Measurements from ENCODE around the gene FBXO2. TPM values are rescaled to one million over a fixed set of nuclear protein-coding genes. Genes with fewer than 3 reads are reported as not detected.

FBXO2 gene
- total RNA-seq, 2 experiments from 2014 or later = 3.2 to 3.7 TPM

DNA sequence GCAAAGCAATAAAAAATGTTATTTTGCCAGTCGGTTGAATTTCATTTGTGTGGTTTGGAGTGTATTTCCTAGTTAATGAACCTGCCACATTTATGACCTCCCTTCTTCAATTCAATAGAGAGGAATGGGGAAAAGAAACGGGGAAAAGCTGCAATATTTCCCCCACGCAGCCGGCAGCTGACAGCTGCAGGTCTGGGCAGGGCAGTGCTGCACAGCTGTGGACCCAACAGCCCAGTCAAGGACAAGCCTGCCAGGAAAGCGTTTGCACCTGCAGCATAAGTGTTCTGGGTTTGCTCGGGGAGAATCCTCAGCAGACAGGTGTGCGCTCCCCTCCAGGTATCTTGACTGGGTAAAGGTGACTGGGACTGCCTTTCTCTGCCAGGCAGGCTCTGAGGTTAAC lies 53.4 kb downstream of the FBXO2 start:
- TF ChIP-seq, protein P1, sequence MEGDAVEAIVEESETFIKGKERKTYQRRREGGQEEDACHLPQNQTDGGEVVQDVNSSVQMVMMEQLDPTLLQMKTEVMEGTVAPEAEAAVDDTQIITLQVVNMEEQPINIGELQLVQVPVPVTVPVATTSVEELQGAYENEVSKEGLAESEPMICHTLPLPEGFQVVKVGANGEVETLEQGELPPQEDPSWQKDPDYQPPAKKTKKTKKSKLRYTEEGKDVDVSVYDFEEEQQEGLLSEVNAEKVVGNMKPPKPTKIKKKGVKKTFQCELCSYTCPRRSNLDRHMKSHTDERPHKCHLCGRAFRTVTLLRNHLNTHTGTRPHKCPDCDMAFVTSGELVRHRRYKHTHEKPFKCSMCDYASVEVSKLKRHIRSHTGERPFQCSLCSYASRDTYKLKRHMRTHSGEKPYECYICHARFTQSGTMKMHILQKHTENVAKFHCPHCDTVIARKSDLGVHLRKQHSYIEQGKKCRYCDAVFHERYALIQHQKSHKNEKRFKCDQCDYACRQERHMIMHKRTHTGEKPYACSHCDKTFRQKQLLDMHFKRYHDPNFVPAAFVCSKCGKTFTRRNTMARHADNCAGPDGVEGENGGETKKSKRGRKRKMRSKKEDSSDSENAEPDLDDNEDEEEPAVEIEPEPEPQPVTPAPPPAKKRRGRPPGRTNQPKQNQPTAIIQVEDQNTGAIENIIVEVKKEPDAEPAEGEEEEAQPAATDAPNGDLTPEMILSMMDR (IDR thresholded peaks at IDR 0.05) = no peak
- POLR2A ChIA-PET = no interaction called here
- CTCF ChIA-PET = no interaction called here
- peaks cover 4 to 7% of the 10 kb centered on the region in 2 experiments for H3K27me3 ChIP-seq (ENCODE audit: control insufficient read depth in 1 of 2, insufficient read depth in 2 of 2, low read length in 2 of 2)
- intact Hi-C loops (cut with DNase I, micrococcal nuclease) = no loop called here
- no peaks in the 10 kb centered on the region for H3K9me3 Mint-ChIP-seq
- H3K27me3 Mint-ChIP-seq = peaks cover 17% of the 10 kb centered on the region
- no peaks in the 10 kb centered on the region for H3K9me3 ChIP-seq (ENCODE audit: control insufficient read depth in 1 of 2, insufficient read depth in 1 of 2, low read length in 2 of 2)
- no peaks in the 10 kb centered on the region for H3K36me3 ChIP-seq (ENCODE audit: insufficient read depth, low read length)
- H3K4me1 Mint-ChIP-seq (ENCODE audit: low read depth) = no peaks in the 10 kb centered on the region
- H3K27ac Mint-ChIP-seq = no peak overlapping the region
- H3K27ac ChIP-seq (ENCODE audit: low read depth in 1 of 2, low read length in 2 of 2) = no peak overlapping the region
- ATAC-seq (ENCODE audit: poor library complexity) (no peak), DNase-seq (no peak)
- H3K4me3 Mint-ChIP-seq = no peak overlapping the region
- no peak overlapping the region for H3K4me3 ChIP-seq (ENCODE audit: low read length)
- H3K4me1 ChIP-seq (ENCODE audit: insufficient read depth, low read length) = no peaks in the 10 kb centered on the region
- H3K36me3 Mint-ChIP-seq (ENCODE audit: low read depth) = no peaks in the 10 kb centered on the region

GRCh38 chr1:11599891-11600576 lies 54.2 kb downstream of the FBXO2 start:
- H3K27ac Mint-ChIP-seq = no peak overlapping the region
- no peak overlapping the region for H3K27ac ChIP-seq (ENCODE audit: low read depth in 1 of 2, low read length in 2 of 2)
- POLR2A ChIA-PET = no interaction called here
- no peaks in the 10 kb centered on the region for H3K9me3 ChIP-seq (ENCODE audit: control insufficient read depth in 1 of 2, insufficient read depth in 1 of 2, low read length in 2 of 2)
- H3K4me3 Mint-ChIP-seq = no peak overlapping the region
- ATAC-seq (ENCODE audit: poor library complexity) (no peak), DNase-seq (no peak)
- CTCF ChIA-PET = no interaction called here
- peaks cover 4 to 7% of the 10 kb centered on the region in 2 experiments for H3K27me3 ChIP-seq (ENCODE audit: control insufficient read depth in 1 of 2, insufficient read depth in 2 of 2, low read length in 2 of 2)
- H3K36me3 ChIP-seq (ENCODE audit: insufficient read depth, low read length) = no peaks in the 10 kb centered on the region
- H3K4me1 ChIP-seq (ENCODE audit: insufficient read depth, low read length) = no peaks in the 10 kb centered on the region
- H3K4me1 Mint-ChIP-seq (ENCODE audit: low read depth) = no peaks in the 10 kb centered on the region
- H3K4me3 ChIP-seq (ENCODE audit: low read length) = no peak overlapping the region
- H3K9me3 Mint-ChIP-seq = no peaks in the 10 kb centered on the region
- TF ChIP-seq, protein P1 (IDR thresholded peaks at IDR 0.05) = no peak
- intact Hi-C loops (cut with DNase I, micrococcal nuclease) = no loop called here
- no peaks in the 10 kb centered on the region for H3K36me3 Mint-ChIP-seq (ENCODE audit: low read depth)
- H3K27me3 Mint-ChIP-seq = peaks cover 17% of the 10 kb centered on the region

GRCh38 chr1:11598461-11598860 lies 55.8 kb downstream of the FBXO2 start:
- Histone ChIP-seq H3K27ac (ENCODE audit: low read depth in 1 of 2, low read length in 2 of 2) (no peak overlapping the region), H3K36me3 (ENCODE audit: insufficient read depth, low read length) (no peaks in the 10 kb centered on the region), H3K4me1 (ENCODE audit: insufficient read depth, low read length) (no peaks in the 10 kb centered on the region), H3K4me3 (ENCODE audit: low read length) (no peak overlapping the region), H3K27me3 (ENCODE audit: control insufficient read depth in 1 of 2, insufficient read depth in 2 of 2, low read length in 2 of 2) (peaks cover 4 to 7% of the 10 kb centered on the region in 2 experiments), H3K9me3 (ENCODE audit: control insufficient read depth in 1 of 2, insufficient read depth in 1 of 2, low read length in 2 of 2) (no peaks in the 10 kb centered on the region)
- Mint-ChIP-seq H3K27ac (no peak overlapping the region), H3K4me1 (ENCODE audit: low read depth) (no peaks in the 10 kb centered on the region), H3K27me3 (peaks cover 23% of the 10 kb centered on the region), H3K4me3 (no peak overlapping the region), H3K9me3 (no peaks in the 10 kb centered on the region), H3K36me3 (ENCODE audit: low read depth) (no peaks in the 10 kb centered on the region)
- ATAC-seq (ENCODE audit: poor library complexity) = no peak
- DNase-seq = no peak
- ChIA-PET POLR2A (no interaction called here), CTCF (no interaction called here)
- intact Hi-C loops (cut with DNase I, micrococcal nuclease) = no loop called here
- TF ChIP-seq, protein P1 (IDR thresholded peaks at IDR 0.05) = no peak

Other genes starting within 250 kb of the FBXO2 start
- under 1 TPM; 0.55 to 0.56 TPM for gene DISP3, start 175.3 kb downstream of the FBXO2 start, total RNA-seq
- 10 to 100 TPM; 44.9 to 48.4 TPM for gene FBXO44, start 448 bp upstream of the FBXO2 start, total RNA-seq
- gene FBXO6, start 9.8 kb upstream of the FBXO2 start, total RNA-seq = 1 to 10 TPM; 1.6 to 1.9 TPM
- 10 to 100 TPM; 24.6 to 28.3 TPM for gene MAD2L2, start 26.7 kb upstream of the FBXO2 start, total RNA-seq
- under 1 TPM; 0.05 to 0.08 TPM for gene DRAXIN, start 37.3 kb upstream of the FBXO2 start, total RNA-seq
- 10 to 100 TPM; 21.3 to 21.8 TPM for gene AGTRAP, start 81.7 kb upstream of the FBXO2 start, total RNA-seq
- gene C1orf167, start 107.8 kb upstream of the FBXO2 start, total RNA-seq = not detected
- gene MTHFR, start 151.5 kb upstream of the FBXO2 start, total RNA-seq = 10 to 100 TPM; 30.8 to 31.3 TPM
- gene CLCN6, start 151.8 kb upstream of the FBXO2 start, total RNA-seq = 10 to 100 TPM; 10.9 to 11.2 TPM
- gene NPPA, start 193.4 kb upstream of the FBXO2 start, total RNA-seq = not detected
- not detected for gene NPPB, start 204.5 kb upstream of the FBXO2 start, total RNA-seq

All from CD4-positive, alpha-beta T cell (primary cell).